GM21619 (cell line): ENCODE results near the gene RASGEF1C.

Source experiments
- ATAC-seq: cut with Tn5 transposase; IDR thresholded peaks from one replicate; pipeline ENCODE4 v1.9.1; 2021; ENCODE audit not compliant: unreplicated experiment

RASGEF1C gene

GRCh38 chr5:180120237-180121101 lies 88.5 kb downstream of the RASGEF1C start:
- no peak for ATAC-seq

- ATAC-seq, result no peak
Observed at GRCh38 chr5:180119903-180120236, 89.1 kb downstream of the RASGEF1C start.

DNA sequence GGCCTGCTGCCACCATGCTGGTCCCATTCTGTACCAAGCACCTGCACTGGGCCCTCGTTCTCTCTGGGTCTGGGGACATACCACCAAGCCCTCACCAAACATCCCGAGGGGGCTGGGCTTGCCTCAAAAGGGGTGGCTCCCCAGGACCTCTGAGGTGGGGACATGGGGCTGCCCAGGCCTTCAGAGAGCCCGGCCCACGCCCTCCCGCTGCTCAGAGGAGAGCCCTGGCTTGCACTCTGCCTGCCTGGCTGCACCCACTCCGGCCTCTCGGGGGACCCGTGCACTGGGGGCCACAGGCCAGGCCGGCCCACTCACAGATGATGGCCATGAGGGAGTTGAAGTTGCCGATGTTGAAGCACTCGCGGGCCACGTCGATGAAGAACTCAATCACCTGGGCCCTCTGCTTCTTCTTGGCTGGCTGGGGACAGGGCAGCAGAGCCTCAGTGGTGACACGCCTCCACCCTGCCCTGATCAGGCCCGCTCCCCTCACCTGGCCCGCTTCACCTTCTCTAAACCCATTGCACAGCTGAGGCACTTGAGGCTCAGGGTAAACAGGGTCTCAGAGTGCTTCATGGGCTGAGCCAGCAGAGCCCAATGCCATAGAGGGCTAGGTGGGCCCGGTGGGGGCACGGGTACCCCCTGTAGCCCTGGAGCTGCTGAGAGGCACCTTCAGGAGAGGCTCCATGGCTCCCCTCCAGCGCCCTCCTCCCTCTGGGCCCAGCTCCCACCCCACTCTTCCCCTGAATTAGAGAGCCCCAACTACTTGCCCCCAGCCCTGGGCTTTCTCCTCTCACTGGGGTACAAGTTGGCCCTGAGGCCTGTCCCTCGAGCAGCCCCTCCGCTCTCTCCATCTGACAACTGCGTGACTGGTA lies 89.7 kb downstream of the RASGEF1C start:
- no peak for ATAC-seq

DNA sequence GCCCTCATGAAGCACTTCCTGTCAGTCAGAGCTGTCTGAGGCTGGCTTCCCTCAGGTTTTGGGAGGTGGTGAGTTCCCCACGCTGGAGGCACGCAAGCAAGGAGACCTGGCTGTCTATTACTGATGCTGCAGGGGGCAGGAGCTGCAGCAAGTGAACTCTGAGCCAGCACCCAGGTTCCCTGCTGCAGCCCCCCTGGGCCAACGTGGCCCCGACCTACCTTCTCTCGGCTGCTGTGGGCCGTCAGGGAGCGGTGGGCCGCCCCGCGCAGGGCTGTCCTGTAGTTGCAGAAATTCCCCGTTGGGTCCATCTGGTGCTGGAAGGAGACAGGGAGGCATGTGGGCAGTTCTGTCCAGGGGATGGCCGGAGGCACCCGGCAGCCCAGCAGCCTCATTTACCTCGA lies 90.6 kb downstream of the RASGEF1C start:
- no peak for ATAC-seq

DNA sequence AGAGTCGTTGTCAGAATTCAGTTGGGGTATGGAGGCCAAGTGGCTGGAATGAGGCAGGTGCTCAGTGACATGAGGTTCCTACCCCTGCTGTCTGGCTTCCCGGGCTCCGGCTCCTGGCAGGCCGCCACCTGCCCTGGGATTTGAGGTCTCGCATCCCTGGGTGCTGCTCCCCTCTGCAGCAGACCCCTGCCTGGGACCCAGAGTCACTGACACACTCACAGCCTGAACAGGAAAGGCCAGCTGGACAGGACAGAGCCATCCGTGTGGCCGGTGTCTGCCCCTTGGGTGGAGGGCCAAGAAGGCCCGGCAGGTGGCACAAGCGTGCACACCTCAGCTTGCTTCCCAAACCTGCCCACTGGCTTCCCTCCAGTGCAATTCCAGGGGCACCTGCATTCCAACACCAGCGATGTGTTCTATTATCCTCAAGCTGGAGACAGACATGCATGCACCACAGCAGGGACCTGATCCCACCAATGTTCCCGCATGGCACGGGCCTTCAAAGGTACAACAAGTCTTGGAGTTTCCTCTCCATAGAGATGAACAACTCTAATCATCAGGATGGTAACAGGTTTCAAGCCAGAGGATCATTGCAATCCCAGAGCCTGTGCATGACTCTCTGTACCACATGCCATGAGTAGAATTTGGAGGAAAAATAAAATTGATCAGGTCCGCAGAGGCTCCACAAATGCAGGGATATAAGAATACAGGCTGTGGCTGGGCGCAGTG lies 91.8 kb downstream of the RASGEF1C start:
- no peak for ATAC-seq

GRCh38 chr5:180116077-180116999 lies 92.7 kb downstream of the RASGEF1C start:
- no peak for ATAC-seq

GRCh38 chr5:180115326-180116076 lies 93.5 kb downstream of the RASGEF1C start:
- ATAC-seq, result no peak

- ATAC-seq, result no peak
Observed at GRCh38 chr5:180114304-180115003, 94.6 kb downstream of the RASGEF1C start.

- ATAC-seq, result no peak
Observed at GRCh38 chr5:180113660-180114303, 95.2 kb downstream of the RASGEF1C start.

DNA sequence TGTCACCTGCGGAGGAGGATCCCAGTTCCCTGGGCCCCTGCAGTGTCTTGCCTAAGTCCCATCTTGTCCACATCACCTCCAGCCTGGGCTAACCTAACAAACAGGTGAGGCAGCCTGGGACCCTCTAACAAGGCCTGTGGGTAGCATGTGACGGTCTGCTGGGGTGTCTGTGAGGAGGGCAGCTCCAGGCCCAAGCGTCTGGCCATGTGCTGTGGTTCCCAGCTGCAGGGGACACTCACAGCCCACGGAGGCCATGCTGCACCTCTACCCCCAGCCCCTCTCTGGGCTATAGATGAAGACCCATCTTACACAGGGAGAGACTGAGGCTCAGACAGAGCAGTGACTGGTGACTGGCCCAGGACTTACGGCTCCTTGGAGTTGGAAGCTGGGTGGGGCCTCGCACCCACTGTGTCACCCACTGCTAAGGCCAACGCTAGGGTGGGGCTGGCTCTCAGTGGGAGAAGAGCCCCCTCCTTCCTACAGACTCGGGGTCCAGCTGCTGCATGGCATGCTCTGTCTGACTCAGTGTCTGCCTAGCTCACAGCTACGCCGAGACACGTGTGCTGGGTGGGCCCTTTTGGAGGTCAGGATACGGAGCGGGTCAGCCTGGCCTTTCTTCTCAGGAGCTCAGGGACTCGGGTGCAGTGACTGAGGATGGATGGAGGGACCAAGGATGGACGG lies 96.7 kb downstream of the RASGEF1C start:
- no peak for ATAC-seq

- no peak for ATAC-seq
Observed at GRCh38 chr5:180111273-180112002, 97.6 kb downstream of the RASGEF1C start.

DNA sequence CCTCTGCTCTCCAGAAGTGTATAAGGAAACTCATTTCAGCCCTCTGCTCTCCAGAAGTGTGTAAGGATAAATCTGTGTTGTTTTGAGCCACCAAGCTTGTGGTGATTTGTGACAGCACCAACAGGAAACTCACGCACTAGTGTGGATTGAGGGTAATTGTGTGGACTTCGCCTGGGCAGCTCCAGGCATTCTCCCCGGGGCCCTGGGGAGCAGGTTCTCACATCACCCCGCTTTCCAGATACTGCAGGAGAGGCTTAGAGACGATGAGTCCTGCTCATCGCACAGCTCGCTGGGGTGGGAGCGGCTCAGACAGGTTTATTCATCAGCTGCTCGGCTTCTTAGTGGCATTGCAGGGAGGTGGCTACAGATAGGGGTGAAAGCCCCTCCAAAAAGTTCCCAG lies 99.1 kb downstream of the RASGEF1C start:
- no peak for ATAC-seq

DNA sequence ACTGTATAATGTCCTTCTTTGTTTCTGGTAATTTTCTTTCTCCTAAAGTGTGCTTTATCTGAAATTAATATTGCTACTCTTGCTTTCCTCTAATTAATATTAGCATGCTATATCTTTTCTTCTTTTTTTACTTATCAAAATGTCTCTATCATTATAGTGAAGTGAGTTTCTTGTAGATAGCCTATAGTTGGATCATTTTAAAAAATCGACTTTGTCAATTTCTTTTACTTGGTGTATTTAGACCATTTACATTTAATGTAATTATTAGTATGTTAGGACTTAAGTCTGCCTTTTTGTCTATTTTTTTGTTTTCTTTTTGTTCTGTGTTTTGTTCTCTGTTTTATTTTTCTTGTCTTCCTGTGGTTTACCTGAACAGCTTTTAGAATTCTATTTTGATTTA lies 102.0 kb downstream of the RASGEF1C start:
- no peak for ATAC-seq

DNA sequence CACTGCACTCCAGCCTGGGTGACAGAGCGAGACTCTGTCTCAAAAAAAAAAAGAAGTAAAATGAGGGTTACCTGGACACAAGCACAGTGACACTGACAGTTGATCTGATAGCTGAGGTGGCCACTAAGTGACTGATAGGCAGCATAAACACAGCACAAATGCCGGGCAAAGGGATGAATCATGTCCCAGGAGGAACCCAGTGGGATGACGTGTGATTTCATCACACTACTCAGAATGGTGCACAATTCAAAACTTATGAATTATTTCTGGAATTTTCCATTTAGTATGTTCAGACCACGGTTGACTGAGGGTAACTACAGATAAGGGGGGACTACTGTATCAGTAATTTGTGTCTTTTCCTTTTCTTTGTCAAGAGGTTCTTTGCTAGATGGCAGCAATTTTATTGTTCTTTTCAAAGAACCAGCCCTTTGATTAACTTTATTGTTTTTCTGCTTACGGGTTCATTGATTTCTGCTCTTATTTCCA lies 103.1 kb downstream of the RASGEF1C start:
- ATAC-seq, result no peak

GRCh38 chr5:180104168-180104530 lies 104.9 kb downstream of the RASGEF1C start:
- ATAC-seq, result no peak

- ATAC-seq, result no peak
Observed at GRCh38 chr5:180103487-180104167, 105.4 kb downstream of the RASGEF1C start.

GRCh38 chr5:180102636-180103035 lies 106.4 kb downstream of the RASGEF1C start:
- ATAC-seq, result no peak
